ENCODE results near the gene NFATC2IP. TPM values are rescaled to one million over a fixed set of nuclear protein-coding genes. Genes with fewer than 3 reads are reported as not detected.
A peak's percentile ranks its signal among the peaks of the same experiment; 100 is the strongest.

Gene NFATC2IP
- total and polyA plus RNA-seq, 2 of the 13 experiments (the other 11 are each of a cell fraction or from before 2014, with no cell fraction given): 32.1 to 48.5 TPM

- no peak for TF ChIP-seq ZBTB40 (IDR thresholded peaks at IDR 0.05)
- TF ChIP-seq ZBTB40 (CRISPR knock-in tag; IDR thresholded peaks at IDR 0.05): peak; percentile 87
- no peak for TF ChIP-seq ZFP62 (CRISPR knock-in tag; IDR thresholded peaks at IDR 0.05)
- no peak for TF ChIP-seq MZF1 (CRISPR knock-in tag; IDR thresholded peaks at IDR 0.05; ENCODE audit: borderline replicate concordance)
- TF ChIP-seq SIN3A (IDR thresholded peaks at IDR 0.05; ENCODE audit: borderline replicate concordance, low read depth, low read length): peak; percentile 96
- TF ChIP-seq, protein P1, sequence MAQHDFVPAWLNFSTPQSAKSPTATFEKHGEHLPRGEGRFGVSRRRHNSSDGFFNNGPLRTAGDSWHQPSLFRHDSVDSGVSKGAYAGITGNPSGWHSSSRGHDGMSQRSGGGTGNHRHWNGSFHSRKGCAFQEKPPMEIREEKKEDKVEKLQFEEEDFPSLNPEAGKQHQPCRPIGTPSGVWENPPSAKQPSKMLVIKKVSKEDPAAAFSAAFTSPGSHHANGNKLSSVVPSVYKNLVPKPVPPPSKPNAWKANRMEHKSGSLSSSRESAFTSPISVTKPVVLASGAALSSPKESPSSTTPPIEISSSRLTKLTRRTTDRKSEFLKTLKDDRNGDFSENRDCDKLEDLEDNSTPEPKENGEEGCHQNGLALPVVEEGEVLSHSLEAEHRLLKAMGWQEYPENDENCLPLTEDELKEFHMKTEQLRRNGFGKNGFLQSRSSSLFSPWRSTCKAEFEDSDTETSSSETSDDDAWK (CRISPR knock-in tag; IDR thresholded peaks at IDR 0.05): no peak
- TF ChIP-seq ZNF280B (CRISPR knock-in tag; IDR thresholded peaks at IDR 0.05; ENCODE audit: borderline replicate concordance): peak; percentile 59; the same call in 1 of the 2 replicates
- TF ChIP-seq ZKSCAN8 (CRISPR knock-in tag; IDR thresholded peaks at IDR 0.05; ENCODE audit: borderline replicate concordance): no peak
- no peak for TF ChIP-seq BRCA1 (CRISPR knock-in tag; IDR thresholded peaks at IDR 0.05)
- peak; percentile 88 for TF ChIP-seq SATB2 (CRISPR knock-in tag; IDR thresholded peaks at IDR 0.05)
- TF ChIP-seq, protein P2, sequence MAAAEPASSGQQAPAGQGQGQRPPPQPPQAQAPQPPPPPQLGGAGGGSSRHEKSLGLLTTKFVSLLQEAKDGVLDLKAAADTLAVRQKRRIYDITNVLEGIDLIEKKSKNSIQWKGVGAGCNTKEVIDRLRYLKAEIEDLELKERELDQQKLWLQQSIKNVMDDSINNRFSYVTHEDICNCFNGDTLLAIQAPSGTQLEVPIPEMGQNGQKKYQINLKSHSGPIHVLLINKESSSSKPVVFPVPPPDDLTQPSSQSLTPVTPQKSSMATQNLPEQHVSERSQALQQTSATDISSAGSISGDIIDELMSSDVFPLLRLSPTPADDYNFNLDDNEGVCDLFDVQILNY (CRISPR knock-in tag; conservative IDR thresholded peaks at IDR 0.05): peak; percentile 59
- no peak for TF ChIP-seq ZNF546 (CRISPR knock-in tag; conservative IDR thresholded peaks at IDR 0.05)
- TF ChIP-seq PBX2 (CRISPR knock-in tag; IDR thresholded peaks at IDR 0.05): peak; percentile 44; the same call in 1 of the 2 replicates
- TF ChIP-seq EP300 (IDR thresholded peaks at IDR 0.05; ENCODE audit: low read depth in 2 of 2, low read length in 2 of 2): peak in 1 of 2 experiments; percentile 42; a peak in 1 of 4 replicates
- no peak; the same call in 1 of the 2 replicates for TF ChIP-seq EP300 (CRISPR knock-in tag; IDR thresholded peaks at IDR 0.05; ENCODE audit: borderline replicate concordance)
Measured at GRCh38 chr16:28974437-28975157, 23.9 kb downstream of the NFATC2IP start, which contains the start of gene SPNS1 (continued).

Data from HepG2 (cell line).